Esophagus squamous epithelium (tissue), 5 donors: ENCODE data around the gene CNGB1. TPM values are rescaled to one million over a fixed set of nuclear protein-coding genes. Genes with fewer than 3 reads are reported as not detected.

Source experiments
- DNase-seq: peaks from one replicate; lab custom pipeline; 2025; lab: John Stamatoyannopoulos, UW
- H3K27ac ChIP-seq, 4 donors: fragments of 200-600 bp; sonication (generic); one replicate each; pipeline ENCODE4 v1.5.1; 2016 to 2019; ENCODE audit warnings: mild to moderate bottlenecking in 1 of 4
- H3K27me3 ChIP-seq, 4 donors: fragments of 200-600 bp; sonication (generic); 1 replicate in 3 of 4; 2 replicates in 1 of 4; pipeline versions ENCODE4 v1.5.1 to v1.6.0; 2017 to 2021; ENCODE audit warnings: antibody characterized with exemption in 1 of 4
- H3K36me3 ChIP-seq, 3 donors: fragments of 200-600 bp; sonication (generic); one replicate each; pipeline ENCODE4 v1.5.1; 2016 to 2019
- H3K4me1 ChIP-seq, 3 donors: fragments of 200-600 bp; sonication (generic); one replicate each; pipeline ENCODE4 v1.5.1; 2017 to 2019
- H3K4me3 ChIP-seq, 4 donors: fragments of 200-600 bp; sonication (generic); 1 replicate in 3 of 4; 2 replicates in 1 of 4; pipeline ENCODE4 v1.5.1; 2016 to 2019; ENCODE audit warnings: mild to moderate bottlenecking in 2 of 4, moderate library complexity in 1 of 4
- H3K9me3 ChIP-seq, 3 donors: fragments of 200-600 bp; sonication (generic); one replicate each; pipeline ENCODE4 v1.5.1; 2016 to 2019
- CTCF ChIP-seq, 6 experiments: fragments of 450-650 bp in 4 of 6; fragments of 200-600 bp in 2 of 6; sonication (generic) in 2 of 6; IDR thresholded peaks; one replicate each; pipeline ENCODE4 v1.5.1; 2016 to 2019; ENCODE audit warnings: antibody characterized with exemption in 6 of 6, mild to moderate bottlenecking in 4 of 6, moderate library complexity in 4 of 6
- POLR2A ChIP-seq, 4 donors: fragments of 450-650 bp; IDR thresholded peaks; one replicate each; pipeline ENCODE4 v1.6.1; 2017; ENCODE audit warnings: antibody characterized with exemption in 4 of 4, mild to moderate bottlenecking in 4 of 4, moderate library complexity in 3 of 4
- WGBS, 2 donors: methylation state at CpG; one replicate each; pipeline ENCODE4 v1.1.5; 2018; 5-methylcytosine and 5-hydroxymethylcytosine counted together
- intact Hi-C: fragments of 100-400 bp; cut with DNase I; formaldehyde crosslinking; loops from one replicate; pipeline ENCODE4 v1.15.0; 2022
- total RNA-seq, 4 donors: library from RNA; depleted of rRNA; stranded (reverse); fragments of >200 nt; gene quantifications; one replicate each; pipeline ENCODE4 v1.1.0, GENCODE V29; 2016
- donor health status: DM: yes; HTN: yes; CAD: no.

Gene CNGB1
- total RNA-seq, 4 donors from 2014 or later, result 0.04 TPM; not detected in 3

GRCh38 chr16:57938936-57939871 lies 31.7 kb downstream of the CNGB1 start:
- 8 to 24% methylated on average over 8 to 10 of the region's 13 CpGs for WGBS, 2 donors
- H3K36me3 ChIP-seq, result no peaks in the 10 kb centered on the region
- peaks cover 0 to 12% (median 0%) of the 10 kb centered on the region in 4 donors for H3K27me3 ChIP-seq
- DNase-seq, result no peak
- no peaks in the 10 kb centered on the region for H3K9me3 ChIP-seq
- peaks cover 9 to 30% (median 13%) of the 10 kb centered on the region in 3 donors for H3K4me1 ChIP-seq
- H3K27ac ChIP-seq, result peak overlapping the region; percentile 49 to 53 (median 52)
- intact Hi-C loops, result no loop called here
- H3K4me3 ChIP-seq, result no peak overlapping the region
- TF ChIP-seq CTCF (IDR thresholded peaks at IDR 0.05) (no peak), POLR2A (IDR thresholded peaks at IDR 0.05) (no peak)

DNA sequence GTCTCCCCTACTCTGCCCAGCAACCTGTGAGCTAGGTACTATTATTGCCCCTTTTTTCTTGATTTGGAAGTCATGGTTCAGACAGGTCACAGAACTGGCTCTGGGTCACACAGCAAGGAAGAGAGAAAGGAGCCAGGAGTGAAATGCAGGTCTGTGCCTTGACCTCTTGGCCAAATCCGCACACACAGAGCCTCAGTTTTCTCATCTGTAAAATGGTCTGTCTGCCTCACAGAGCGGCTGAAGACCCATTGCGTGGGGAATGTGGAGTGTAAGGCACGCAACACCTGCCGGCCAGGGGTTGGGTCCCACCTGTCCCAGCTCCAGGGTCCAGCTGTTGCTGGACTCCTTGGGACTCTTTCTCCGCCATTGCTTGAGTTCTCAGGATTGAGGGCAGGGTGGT lies 32.4 kb downstream of the CNGB1 start:
- Histone ChIP-seq H3K27me3 (peaks cover 0 to 12% (median 0%) of the 10 kb centered on the region in 4 donors), H3K36me3 (no peaks in the 10 kb centered on the region), H3K9me3 (no peaks in the 10 kb centered on the region), H3K4me3 (no peak overlapping the region), H3K27ac (peak overlapping the region; percentile 49 to 53 (median 52)), H3K4me1 (peaks cover 9 to 30% (median 13%) of the 10 kb centered on the region in 3 donors)
- DNase-seq, result no peak
- WGBS, 2 donors, result 83 to 90% methylated on average over 2 to 5 of the region's 6 CpGs
- intact Hi-C loops, result no loop called here
- TF ChIP-seq CTCF (IDR thresholded peaks at IDR 0.05) (no peak), POLR2A (IDR thresholded peaks at IDR 0.05) (no peak)

DNA sequence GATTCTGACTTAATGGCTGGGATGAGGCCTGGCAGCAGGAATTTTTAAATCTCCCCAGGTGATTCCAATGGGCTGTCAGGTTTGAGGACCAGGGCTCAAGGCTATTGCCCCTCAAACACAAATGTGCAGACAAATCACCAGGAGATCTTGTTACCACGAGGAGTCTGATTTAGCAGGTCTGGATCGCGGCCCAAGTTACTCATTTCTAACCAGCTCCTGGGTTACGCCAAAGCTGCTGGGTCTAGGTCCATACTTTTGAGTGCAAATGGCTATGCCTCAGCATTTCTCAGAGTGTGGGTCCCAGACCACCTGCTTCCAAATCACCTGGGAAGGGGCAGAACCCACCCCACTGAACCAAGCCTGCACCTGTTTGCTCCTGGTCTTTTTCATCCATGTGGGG lies 33.1 kb downstream of the CNGB1 start:
- intact Hi-C loops, result no loop called here
- TF ChIP-seq POLR2A (IDR thresholded peaks at IDR 0.05) (no peak), CTCF (IDR thresholded peaks at IDR 0.05) (no peak)
- Histone ChIP-seq H3K4me1 (peaks cover 9 to 30% (median 13%) of the 10 kb centered on the region in 3 donors), H3K27ac (no peak overlapping the region), H3K4me3 (no peak overlapping the region), H3K9me3 (no peaks in the 10 kb centered on the region), H3K27me3 (peaks cover 0 to 12% (median 0%) of the 10 kb centered on the region in 4 donors), H3K36me3 (no peaks in the 10 kb centered on the region)
- no peak for DNase-seq
- WGBS, 2 donors, result 78 to 85% methylated on average over 4 of the region's 4 CpGs

DNA sequence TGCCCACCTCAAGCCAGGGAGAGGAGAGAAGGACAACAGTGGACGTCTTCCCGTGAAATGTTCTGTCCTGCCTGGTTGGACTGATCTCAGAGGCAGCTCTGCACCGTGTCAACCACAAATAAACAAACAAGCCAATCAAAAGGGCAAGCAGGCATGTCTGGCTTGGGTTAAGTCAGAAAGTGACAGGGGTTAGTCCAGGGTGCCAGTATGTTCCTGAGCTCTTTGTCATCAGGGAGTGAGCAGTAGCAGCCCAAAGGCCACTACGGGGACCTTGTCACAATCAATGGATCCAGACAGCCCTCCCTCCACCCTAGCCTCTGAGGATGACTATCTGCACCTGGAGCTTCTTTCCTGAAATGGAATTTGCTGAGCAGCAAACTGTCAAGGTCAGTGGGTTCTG lies 35.0 kb downstream of the CNGB1 start:
- Histone ChIP-seq H3K36me3 (no peaks in the 10 kb centered on the region), H3K27me3 (peaks cover 0 to 8% (median 0%) of the 10 kb centered on the region in 4 donors), H3K4me3 (no peak overlapping the region), H3K9me3 (no peaks in the 10 kb centered on the region), H3K27ac (no peak overlapping the region), H3K4me1 (peaks cover 9 to 22% (median 9%) of the 10 kb centered on the region in 3 donors)
- 39 to 54% methylated on average over 3 to 4 of the region's 4 CpGs for WGBS, 2 donors
- intact Hi-C loops, result no loop called here
- TF ChIP-seq POLR2A (IDR thresholded peaks at IDR 0.05), result no peak
- no peak for TF ChIP-seq CTCF (IDR thresholded peaks at IDR 0.05)
- DNase-seq, result no peak

GRCh38 chr16:57930533-57930932 lies 40.4 kb downstream of the CNGB1 start:
- H3K27me3 ChIP-seq, result peaks cover 0 to 3% (median 0%) of the 10 kb centered on the region in 4 donors
- no peaks in the 10 kb centered on the region for H3K9me3 ChIP-seq
- DNase-seq, result no peak
- 65 to 74% methylated on average over 2 of the region's 2 CpGs for WGBS, 2 donors
- intact Hi-C loops, result no loop called here
- H3K36me3 ChIP-seq, result no peaks in the 10 kb centered on the region
- H3K4me1 ChIP-seq, result no peaks in the 10 kb centered on the region
- no peak overlapping the region for H3K4me3 ChIP-seq
- H3K27ac ChIP-seq, result no peak overlapping the region
- TF ChIP-seq CTCF (IDR thresholded peaks at IDR 0.05), result no peak
- TF ChIP-seq POLR2A (IDR thresholded peaks at IDR 0.05), result no peak
